Thyroid gland (tissue), 4 donors: ENCODE measurements around the gene EHBP1.

Experiments
- CTCF ChIP-seq, 6 experiments: fragments of 200-600 bp in 3 of 6; fragments of 450-650 bp in 3 of 6; sonication (generic) in 3 of 6; IDR thresholded peaks; one replicate each; pipeline ENCODE4 v1.5.1; 2016 to 2019; ENCODE audit warnings: antibody characterized with exemption in 6 of 6, mild to moderate bottlenecking in 2 of 6, inconsistent platforms in 1 of 6, moderate library complexity in 1 of 6
- POLR2A ChIP-seq, 2 donors: fragments of 450-650 bp; IDR thresholded peaks; one replicate each; pipeline ENCODE4 v1.6.1; 2017; ENCODE audit warnings: antibody characterized with exemption in 2 of 2, mild to moderate bottlenecking in 2 of 2, moderate library complexity in 1 of 2

DNA sequence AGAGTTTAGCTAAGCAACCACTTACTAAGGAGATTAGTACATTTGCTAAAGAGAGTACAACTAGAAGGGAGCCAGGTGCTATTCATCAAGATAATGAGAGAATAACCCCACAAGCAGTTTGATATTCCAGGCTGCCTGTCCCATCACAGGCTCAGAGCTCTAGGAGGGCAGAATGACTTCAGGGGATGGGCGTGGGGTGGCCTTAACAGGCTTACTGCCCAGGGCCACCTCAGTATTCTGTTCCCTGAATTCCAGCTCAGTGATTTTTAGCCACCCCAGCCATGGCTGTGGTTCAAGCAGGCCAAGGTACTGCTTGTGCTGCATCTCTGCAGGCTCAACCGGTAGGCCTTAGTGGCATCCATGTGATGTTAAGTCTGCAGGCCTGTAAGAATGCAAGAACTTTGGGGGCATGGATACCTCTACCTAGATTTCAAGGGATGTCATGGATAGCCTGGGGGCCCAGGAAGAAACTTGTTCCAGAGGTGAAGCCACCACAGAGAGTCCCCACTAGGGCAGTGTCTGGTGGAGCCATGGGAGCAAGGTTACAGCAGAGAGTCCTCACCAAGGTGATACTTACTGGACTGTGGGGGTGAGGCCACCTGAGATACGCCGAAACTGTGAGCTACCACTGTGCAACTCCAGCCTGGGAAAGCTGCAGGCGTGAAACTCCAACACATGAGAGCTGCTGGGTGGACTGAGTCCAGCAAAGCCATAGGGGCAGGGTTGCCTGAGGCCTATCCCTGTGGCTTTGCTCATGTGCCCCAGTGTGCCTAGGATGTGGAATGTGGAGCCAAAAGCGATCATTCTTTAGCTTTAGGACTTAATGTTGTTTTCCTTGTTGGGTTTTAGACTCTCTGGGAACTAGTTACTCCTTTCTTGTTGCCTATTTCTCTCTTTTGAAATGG is 107.7 kb downstream of the EHBP1 start:
- TF ChIP-seq CTCF (IDR thresholded peaks at IDR 0.05), result no peak
- TF ChIP-seq POLR2A (IDR thresholded peaks at IDR 0.05), result no peak
